ENCODE data around the gene KRIT1. TPM values are rescaled to one million over a fixed set of nuclear protein-coding genes. Genes with fewer than 3 reads are reported as not detected.

The KRIT1 gene
- total and polyA plus RNA-seq, 2 of the 13 experiments (the other 11 are each of a cell fraction or from before 2014, with no cell fraction given): 29.4 to 37.7 TPM

GRCh38 chr7:92289321-92289720, 43.6 kb upstream of the KRIT1 start (continued):
- TF ChIP-seq, protein P1, sequence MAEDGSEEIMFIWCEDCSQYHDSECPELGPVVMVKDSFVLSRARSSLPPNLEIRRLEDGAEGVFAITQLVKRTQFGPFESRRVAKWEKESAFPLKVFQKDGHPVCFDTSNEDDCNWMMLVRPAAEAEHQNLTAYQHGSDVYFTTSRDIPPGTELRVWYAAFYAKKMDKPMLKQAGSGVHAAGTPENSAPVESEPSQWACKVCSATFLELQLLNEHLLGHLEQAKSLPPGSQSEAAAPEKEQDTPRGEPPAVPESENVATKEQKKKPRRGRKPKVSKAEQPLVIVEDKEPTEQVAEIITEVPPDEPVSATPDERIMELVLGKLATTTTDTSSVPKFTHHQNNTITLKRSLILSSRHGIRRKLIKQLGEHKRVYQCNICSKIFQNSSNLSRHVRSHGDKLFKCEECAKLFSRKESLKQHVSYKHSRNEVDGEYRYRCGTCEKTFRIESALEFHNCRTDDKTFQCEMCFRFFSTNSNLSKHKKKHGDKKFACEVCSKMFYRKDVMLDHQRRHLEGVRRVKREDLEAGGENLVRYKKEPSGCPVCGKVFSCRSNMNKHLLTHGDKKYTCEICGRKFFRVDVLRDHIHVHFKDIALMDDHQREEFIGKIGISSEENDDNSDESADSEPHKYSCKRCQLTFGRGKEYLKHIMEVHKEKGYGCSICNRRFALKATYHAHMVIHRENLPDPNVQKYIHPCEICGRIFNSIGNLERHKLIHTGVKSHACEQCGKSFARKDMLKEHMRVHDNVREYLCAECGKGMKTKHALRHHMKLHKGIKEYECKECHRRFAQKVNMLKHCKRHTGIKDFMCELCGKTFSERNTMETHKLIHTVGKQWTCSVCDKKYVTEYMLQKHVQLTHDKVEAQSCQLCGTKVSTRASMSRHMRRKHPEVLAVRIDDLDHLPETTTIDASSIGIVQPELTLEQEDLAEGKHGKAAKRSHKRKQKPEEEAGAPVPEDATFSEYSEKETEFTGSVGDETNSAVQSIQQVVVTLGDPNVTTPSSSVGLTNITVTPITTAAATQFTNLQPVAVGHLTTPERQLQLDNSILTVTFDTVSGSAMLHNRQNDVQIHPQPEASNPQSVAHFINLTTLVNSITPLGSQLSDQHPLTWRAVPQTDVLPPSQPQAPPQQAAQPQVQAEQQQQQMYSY (CRISPR knock-in tag; IDR thresholded peaks at IDR 0.05): no peak
- no peak for TF ChIP-seq RXRA (CRISPR knock-in tag; IDR thresholded peaks at IDR 0.05)
- TF ChIP-seq ZNF790 (CRISPR knock-in tag; IDR thresholded peaks at IDR 0.05; ENCODE audit: borderline replicate concordance): no peak

DNA sequence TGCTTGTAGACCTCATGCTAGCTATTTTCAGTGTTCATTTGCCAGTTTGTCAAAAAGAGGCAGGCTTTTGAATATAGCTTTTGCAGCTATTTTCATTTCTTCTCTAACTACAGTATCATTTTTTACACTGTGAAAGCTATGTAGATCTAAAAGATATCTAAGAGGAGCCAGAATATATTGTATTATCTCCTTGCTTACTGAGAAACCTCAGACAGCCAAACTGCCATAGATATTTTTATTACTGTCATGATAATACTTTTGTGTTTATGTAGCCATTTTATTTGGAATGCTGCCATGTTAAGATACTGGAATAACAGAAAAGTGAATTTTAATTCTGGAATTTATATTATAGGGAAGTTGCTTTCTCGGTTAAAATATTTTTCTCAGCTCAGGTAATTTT, 37.2 kb upstream of the KRIT1 start:
- Histone ChIP-seq H3K4me1 (ENCODE audit: insufficient read depth, low read length) (no peaks in the 10 kb centered on the region), H4K20me1 (ENCODE audit: insufficient read depth, low read length) (no peaks in the 10 kb centered on the region), H3K27me3 (ENCODE audit: control insufficient read depth in 1 of 2, insufficient read depth in 2 of 2, low read length in 2 of 2) (no peaks in the 10 kb centered on the region), H3K9me3 (ENCODE audit: low read length) (peaks cover 10% of the 10 kb centered on the region), H3K4me3 (replicated peaks in 1 of 3; ENCODE audit: insufficient read depth in 1 of 3, low read depth in 2 of 3, low read length in 3 of 3) (no peak overlapping the region), H3K9ac (ENCODE audit: insufficient read depth, low read depth, low read length) (no peak overlapping the region), H3K4me2 (ENCODE audit: low read depth, low read length) (no peak overlapping the region), H2AFZ (ENCODE audit: low read length) (no peak overlapping the region), H3K36me3 (replicated peaks in 1 of 2; ENCODE audit: control insufficient read depth in 1 of 2, insufficient read depth in 2 of 2, low read length in 2 of 2) (no peaks in the 10 kb centered on the region; a peak in 1 of 5 replicates), H3K27ac (ENCODE audit: extremely low read length, insufficient read depth, low read length) (no peak overlapping the region), H3K79me2 (ENCODE audit: insufficient read depth, low read length) (peaks cover 28% of the 10 kb centered on the region)
- POLR2A ChIA-PET: no interaction called here
- TF ChIP-seq ZNF547 (CRISPR knock-in tag; IDR thresholded peaks at IDR 0.05) (no peak), NFE2L1 (CRISPR knock-in tag; IDR thresholded peaks at IDR 0.05; ENCODE audit: borderline replicate concordance) (no peak), HMG20B (CRISPR knock-in tag; conservative IDR thresholded peaks at IDR 0.05) (no peak), ZNF563 (CRISPR knock-in tag; IDR thresholded peaks at IDR 0.05) (no peak), KAT7 (CRISPR knock-in tag; IDR thresholded peaks at IDR 0.05; ENCODE audit: borderline replicate concordance) (no peak)
- no peak for ATAC-seq
- 97% methylated on average over 1 of the region's 1 CpG for WGBS (ENCODE audit: low lambda C conversion rate)
- CTCF ChIA-PET (ENCODE audit: low intra/inter-chr PET ratio, low total read pairs): no interaction called here
- no peak for DNase-seq (ENCODE audit: low spot score)
- intact Hi-C loops (cut with micrococcal nuclease; ENCODE audit: unreplicated experiment) (no loop called here), in situ Hi-C loops (cut with HindIII; ENCODE audit: extremely low pct_ligation_motif_present, low pct_unique_long_range_greater_than_20kb) (no loop called here)
- no peak for FAIRE-seq
- BruUV-seq (replicated peaks): no TSS peak
